HL-60 (cell line): ENCODE measurements around the gene ATP5MK.
A peak's percentile ranks its signal among the peaks of the same experiment; 100 is the strongest.

Experiments
- microRNA-seq: library from miRNA; unstranded; fragments of <30 nt; microRNA quantifications from one replicate; pipeline ENCODE4, GENCODE V29; 2018

The ATP5MK gene

Small RNAs within 50 kb of the gene (microRNA-seq; reads per million reads assigned to microRNA genes)
- gene MIR1307, result 6,542 reads per million, percentile 96 among the genes with 10 or more reads in this experiment
